ENCODE results near the gene TNS4. TPM values are rescaled to one million over a fixed set of nuclear protein-coding genes. Genes with fewer than 3 reads are reported as not detected.

TNS4 gene
- total and polyA plus RNA-seq, 7 donors, result 0.04 to 0.06 TPM; not detected in 5

- ATAC-seq, result no peak
- no peaks in the 10 kb centered on the region for H3K9me3 ChIP-seq
- H3K27me3 ChIP-seq (ENCODE audit: insufficient read depth in 3 of 3, low read length in 2 of 3), result no peaks in the 10 kb centered on the region
- H3K27ac ChIP-seq, result no peak overlapping the region
- H3K4me1 ChIP-seq, result no peaks in the 10 kb centered on the region
- no peaks in the 10 kb centered on the region for H3K36me3 ChIP-seq (ENCODE audit: insufficient read depth in 1 of 2, low read depth in 1 of 2)
- no peak for DNase-seq
- intact Hi-C loops (cut with DNase I), result no loop called here
- H3K4me3 ChIP-seq, result no peak overlapping the region
- 83 to 91% (median 89%) methylated on average over 2 of the region's 2 CpGs for whole genome bisulfite sequencing, 3 donors
- no peak for TF ChIP-seq CTCF (IDR thresholded peaks at IDR 0.05)
Observed at GRCh38 chr17:40467281-40467867, 34.0 kb downstream of the TNS4 start.

DNA sequence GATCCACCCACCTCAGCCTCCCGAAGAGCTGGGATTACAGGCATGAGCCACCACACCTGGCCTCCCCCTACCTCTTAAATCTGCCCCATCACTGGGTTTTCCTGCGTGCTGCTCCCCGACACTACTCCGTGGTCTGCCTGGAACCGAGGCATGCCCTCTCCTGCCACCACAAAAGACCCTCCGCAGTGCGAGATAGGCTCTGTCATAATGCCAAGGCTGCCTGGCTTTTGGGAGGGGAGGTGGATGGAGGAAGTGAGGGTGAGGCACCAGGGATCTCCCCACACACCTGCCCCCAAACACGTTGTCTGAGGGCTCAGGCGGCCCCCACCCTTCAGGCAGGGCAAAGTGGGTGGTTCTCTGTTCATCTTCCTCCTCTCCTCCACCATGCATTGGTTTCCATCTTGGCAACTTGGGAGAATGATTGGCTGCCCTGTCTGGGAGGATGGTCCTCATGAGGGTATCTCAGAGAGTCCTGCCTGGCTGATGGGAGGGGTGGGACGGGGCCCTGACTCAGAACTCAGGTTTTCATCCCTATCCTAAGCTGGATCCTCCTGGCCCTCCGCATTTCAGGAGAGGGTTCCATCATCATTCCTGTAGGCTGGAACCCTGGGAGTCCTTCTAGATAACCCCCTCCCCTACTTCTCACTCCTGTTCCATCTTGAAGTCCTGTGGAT is 35.0 kb downstream of the TNS4 start:
- H3K27ac ChIP-seq, result no peak overlapping the region
- no peak overlapping the region for H3K4me3 ChIP-seq
- H3K9me3 ChIP-seq, result no peaks in the 10 kb centered on the region
- intact Hi-C loops (cut with DNase I), result no loop called here
- 81 to 85% (median 83%) methylated on average over 11 of the region's 11 CpGs for WGBS, 3 donors
- no peaks in the 10 kb centered on the region for H3K36me3 ChIP-seq (ENCODE audit: insufficient read depth in 1 of 2, low read depth in 1 of 2)
- no peaks in the 10 kb centered on the region for H3K27me3 ChIP-seq (ENCODE audit: insufficient read depth in 3 of 3, low read length in 2 of 3)
- H3K4me1 ChIP-seq, result no peaks in the 10 kb centered on the region
- DNase-seq (no peak), ATAC-seq (no peak)
- no peak for TF ChIP-seq CTCF (IDR thresholded peaks at IDR 0.05)

- Histone ChIP-seq H3K4me1 (no peaks in the 10 kb centered on the region), H3K9me3 (no peaks in the 10 kb centered on the region), H3K27ac (no peak overlapping the region), H3K36me3 (ENCODE audit: insufficient read depth in 1 of 2, low read depth in 1 of 2) (no peaks in the 10 kb centered on the region), H3K4me3 (no peak overlapping the region), H3K27me3 (ENCODE audit: insufficient read depth in 3 of 3, low read length in 2 of 3) (no peaks in the 10 kb centered on the region)
- TF ChIP-seq CTCF (IDR thresholded peaks at IDR 0.05), result no peak
- intact Hi-C loops (cut with DNase I), result no loop called here
- DNase-seq (no peak), ATAC-seq (no peak)
- WGBS, 3 donors, result 83 to 88% (median 86%) methylated on average over 5 of the region's 5 CpGs
Observed at GRCh38 chr17:40464392-40464855, 37.0 kb downstream of the TNS4 start.

DNA sequence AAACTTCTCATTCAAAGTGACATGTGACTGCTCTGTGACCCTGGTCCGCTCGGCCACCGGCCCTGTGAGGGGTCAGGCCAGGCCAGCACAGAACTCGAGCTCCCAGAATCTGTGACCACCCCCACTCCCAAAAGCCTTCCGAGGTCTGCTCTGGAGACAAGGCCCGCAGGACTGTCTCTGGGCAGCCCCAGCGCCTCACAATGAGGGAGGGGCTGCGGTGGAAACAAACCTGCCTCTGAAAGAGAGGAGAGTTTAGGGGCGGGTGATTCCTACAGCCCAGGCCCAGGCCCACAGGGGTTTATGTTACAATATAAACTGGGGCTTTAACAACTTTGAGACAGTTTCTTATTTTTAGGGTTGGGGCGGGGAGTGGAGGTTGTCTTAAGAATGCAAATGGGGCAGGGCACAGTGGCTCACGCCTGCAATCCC is 38.3 kb downstream of the TNS4 start:
- DNase-seq, result no peak
- intact Hi-C loops (cut with DNase I), result no loop called here
- H3K27me3 ChIP-seq (ENCODE audit: insufficient read depth in 3 of 3, low read length in 2 of 3), result no peaks in the 10 kb centered on the region
- no peak for TF ChIP-seq CTCF (IDR thresholded peaks at IDR 0.05)
- H3K27ac ChIP-seq, result no peak overlapping the region
- WGBS, 3 donors, result 51 to 59% (median 56%) methylated on average over 11 of the region's 11 CpGs
- no peaks in the 10 kb centered on the region for H3K9me3 ChIP-seq
- no peak overlapping the region for H3K4me3 ChIP-seq
- H3K4me1 ChIP-seq, result no peaks in the 10 kb centered on the region
- peak in 1 of 4 donors; percentile 29 for ATAC-seq
- H3K36me3 ChIP-seq (ENCODE audit: insufficient read depth in 1 of 2, low read depth in 1 of 2), result no peaks in the 10 kb centered on the region
